Measurements from ENCODE around the gene HES3.
"Not testable (repeated sequence)": the region's sequence is repeated elsewhere in the genome, so short reads cannot be mapped to it uniquely, and the experiment has no call there.

Gene HES3

GRCh38 chr1:6219641-6220040, 24.3 kb upstream of the HES3 start:
- not testable (repeated sequence) for DNase-seq

- peak in 1 of 2 experiments; percentile 38 for DNase-seq
Measured at GRCh38 chr1:6220236-6220635, 23.7 kb upstream of the HES3 start.

- DNase-seq = no peak
Measured at GRCh38 chr1:6221210-6221784, 22.7 kb upstream of the HES3 start.

DNA sequence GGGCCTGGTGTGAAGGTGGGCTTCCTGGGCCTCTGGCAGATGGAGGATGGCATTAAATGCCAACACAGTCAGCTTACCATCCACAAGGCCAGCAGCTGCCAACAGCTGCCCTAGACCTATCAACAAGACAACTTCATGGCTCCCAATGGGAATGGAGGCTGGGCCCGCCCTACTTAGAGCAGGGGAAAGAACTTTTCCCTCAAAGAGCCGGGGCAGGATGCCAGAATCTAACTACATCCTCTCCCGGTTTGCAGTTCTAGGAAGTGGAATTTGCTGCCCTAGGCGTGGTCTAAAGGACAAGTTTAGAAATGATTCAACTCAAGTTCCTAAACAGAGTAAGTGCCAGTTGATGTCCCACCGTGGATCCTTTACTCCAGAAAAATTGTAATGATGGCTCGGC, 21.3 kb upstream of the HES3 start:
- no peak for DNase-seq

DNA sequence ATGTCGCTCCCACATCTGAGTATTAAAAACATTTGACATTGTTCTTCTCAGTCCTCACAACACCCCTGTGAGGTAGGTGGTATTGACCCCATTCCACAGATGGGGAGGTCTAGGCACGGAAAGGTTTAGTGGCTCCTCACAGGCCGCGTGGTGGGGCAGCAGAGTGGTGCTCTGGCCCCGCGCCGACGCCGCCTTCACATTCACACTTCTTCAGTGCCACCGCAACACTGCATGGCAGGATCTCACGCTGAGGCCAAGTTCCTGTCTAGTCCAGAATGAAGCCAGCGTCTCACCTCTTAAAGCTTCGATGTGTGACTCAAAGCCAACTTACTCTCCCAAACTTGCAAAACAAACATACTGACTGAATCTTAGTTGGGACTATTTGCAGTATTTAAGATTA, 20.4 kb upstream of the HES3 start:
- DNase-seq = no peak

DNA sequence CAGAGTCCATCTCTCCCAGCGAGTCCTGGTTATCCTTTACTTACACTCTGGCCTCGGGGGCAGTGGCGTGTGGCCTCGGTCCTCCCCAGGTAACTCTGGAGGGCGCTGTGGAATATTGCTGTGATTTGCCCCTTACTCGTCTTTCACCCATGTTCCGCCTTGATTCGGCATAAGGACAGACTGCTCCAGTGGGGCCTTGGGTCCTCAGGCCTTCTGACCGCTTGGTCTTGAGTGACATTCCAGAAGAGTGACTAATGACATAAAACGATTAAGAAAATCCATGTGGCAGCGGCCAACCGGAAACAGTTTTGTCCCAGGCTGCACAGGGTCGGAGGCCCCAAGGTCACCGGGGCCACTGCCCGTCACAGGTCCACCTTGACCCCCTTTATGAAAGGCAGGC, 19.3 kb upstream of the HES3 start:
- DNase-seq = no peak

- DNase-seq = no peak
Measured at GRCh38 chr1:6225651-6226050, 18.3 kb upstream of the HES3 start.

- DNase-seq = no peak
Measured at GRCh38 chr1:6233376-6233775, 10.6 kb upstream of the HES3 start.

- DNase-seq = no peak
Measured at GRCh38 chr1:6234502-6235295, 9.3 kb upstream of the HES3 start.

GRCh38 chr1:6235296-6235677, 8.7 kb upstream of the HES3 start:
- DNase-seq = no peak

- no peak for DNase-seq
Measured at GRCh38 chr1:6237093-6237492, 6.9 kb upstream of the HES3 start.

GRCh38 chr1:6239213-6239752, 4.7 kb upstream of the HES3 start:
- DNase-seq = no peak

- no peak for DNase-seq
Measured at GRCh38 chr1:6239950-6240768, 3.8 kb upstream of the HES3 start.

GRCh38 chr1:6241107-6241886, 2.7 kb upstream of the HES3 start:
- no peak for DNase-seq

DNA sequence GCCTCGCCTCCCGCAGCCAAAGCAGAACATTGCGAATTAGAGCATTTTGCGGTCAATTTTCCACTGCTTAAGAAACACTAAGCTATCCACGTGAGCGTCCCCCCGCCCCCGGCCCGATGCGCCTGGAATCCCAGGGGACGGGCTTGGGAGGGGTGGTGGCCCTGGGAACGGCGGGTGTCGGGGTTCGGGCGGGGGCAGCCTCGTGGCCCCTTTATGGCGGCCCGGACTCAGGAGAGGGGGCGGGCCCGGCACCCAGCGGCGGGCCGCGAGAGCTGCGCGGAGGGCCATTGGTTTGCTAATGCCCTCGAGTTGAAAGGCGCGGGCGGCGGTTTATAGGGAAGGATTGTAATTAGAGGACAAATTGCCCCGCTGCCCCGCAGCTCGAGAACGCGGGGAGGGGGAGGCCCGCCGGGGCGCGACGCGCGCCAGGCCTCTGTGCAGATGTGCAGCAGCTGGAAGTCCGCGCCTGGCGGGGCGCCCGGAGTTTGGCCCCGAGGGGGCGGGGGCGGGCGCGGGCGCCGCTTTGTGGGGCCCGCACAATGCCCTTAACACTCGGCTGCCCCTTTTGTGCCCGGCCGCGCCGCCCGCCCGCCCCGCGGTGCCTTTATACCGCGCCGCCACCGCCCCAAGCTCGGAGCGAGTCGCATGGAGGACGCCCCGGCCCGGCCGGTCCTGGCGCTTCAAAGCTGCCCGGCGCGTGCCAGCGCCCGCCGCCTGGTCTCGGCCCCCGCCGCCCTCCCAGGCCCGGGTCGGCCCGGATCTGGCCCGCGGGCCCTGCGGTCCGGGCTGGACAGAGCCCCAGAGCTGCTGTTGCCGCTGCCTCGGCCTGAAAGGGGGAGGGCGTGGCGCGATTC, 1.9 kb upstream of the HES3 start:
- peak in 1 of 2 experiments; percentile 30 for DNase-seq

DNA sequence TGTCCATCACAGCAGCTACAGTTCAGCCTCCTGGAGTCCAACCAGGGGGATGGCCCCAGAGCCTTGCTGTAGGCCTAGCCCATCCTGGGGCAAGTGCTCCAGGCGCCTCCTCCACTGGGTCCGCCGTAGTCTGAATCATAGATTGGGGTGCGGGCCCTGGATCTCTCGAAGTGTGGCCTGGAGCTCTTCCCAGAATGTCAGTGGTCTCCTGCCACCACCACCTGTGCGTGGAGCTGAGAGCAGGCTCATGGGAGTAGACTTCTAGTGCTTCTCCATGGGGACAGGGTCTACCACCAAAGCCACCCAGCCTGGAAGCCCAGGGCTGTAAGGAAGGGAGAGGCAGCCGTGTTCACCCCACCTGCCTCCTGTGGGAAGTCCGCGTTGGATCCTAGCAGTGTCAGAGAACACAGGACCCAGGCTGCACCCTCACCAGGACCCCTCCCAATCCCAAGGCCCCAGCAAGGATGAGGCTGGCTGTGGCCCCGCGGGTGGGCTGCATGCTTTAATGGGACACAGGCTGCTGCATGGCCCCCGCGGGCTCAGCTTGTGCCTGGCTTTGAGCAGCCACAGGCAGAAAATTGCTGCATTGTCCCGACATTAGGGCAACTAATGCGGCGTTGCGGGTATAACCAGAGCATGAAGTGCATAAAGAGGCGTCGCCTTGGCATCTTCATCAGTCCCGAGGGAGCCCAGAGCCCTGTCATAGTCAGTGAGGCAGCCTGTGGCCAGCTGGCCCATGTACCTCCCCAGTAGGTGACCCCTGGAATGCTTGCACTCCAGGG, 735 bp upstream of the HES3 start:
- peak in 1 of 2 experiments; percentile 23 for DNase-seq

DNA sequence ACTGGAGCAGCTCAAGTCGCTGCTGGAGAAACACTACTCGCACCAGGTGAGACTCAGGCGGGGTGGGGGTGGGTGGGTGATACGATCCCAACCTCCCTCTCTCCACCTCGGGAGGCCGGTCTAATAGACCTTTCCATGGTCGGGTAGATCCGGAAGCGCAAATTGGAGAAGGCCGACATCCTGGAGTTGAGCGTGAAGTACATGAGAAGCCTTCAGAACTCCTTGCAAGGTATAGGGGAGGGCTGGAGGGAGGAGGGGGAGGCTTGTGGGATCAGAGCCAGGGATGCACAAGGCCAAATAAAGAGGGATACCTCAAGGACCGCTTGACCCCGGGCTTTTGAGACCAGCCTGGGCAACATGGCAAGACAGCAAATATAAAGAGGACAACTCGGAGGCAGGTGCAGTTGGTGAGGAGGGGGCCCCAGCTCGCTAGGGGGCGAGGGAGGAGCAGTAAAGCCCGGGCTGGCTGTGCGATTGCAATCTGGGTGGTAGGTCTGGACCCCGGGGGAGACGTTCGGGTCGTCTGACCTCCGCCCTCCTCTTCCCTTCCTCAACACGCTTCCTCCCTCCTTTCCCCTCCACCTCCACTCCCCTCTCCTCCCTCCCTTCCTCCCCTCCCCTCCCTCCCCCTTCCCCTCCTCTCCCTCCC, 546 bp downstream of the HES3 start:
- DNase-seq = no peak

DNA sequence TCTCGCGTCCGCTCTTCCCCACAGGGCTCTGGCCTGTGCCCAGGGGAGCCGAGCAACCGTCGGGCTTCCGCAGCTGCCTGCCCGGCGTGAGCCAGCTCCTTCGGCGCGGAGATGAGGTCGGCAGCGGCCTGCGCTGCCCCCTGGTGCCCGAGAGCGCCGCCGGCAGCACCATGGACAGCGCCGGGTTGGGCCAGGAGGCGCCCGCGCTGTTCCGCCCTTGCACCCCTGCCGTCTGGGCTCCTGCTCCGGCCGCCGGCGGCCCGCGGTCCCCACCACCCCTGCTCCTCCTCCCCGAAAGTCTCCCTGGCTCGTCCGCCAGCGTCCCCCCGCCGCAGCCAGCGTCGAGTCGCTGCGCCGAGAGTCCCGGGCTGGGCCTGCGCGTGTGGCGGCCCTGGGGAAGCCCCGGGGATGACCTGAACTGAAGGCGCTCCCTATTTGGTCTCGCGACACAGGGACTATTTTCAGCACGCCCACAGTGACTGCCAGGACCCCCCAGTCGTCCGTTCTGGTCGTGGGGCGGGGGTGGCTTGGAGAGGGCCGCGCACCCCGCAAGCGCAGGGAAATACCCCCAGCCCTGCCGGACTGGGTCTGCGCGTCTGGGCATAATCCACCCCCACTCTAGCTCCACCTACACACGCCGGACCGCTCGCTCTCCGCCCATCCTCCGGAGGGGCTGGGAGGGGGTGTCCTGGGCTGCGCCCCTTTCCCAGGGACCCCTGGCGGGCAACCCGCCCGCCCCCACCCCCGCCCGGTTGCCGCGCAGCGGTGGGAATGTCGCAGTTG, 1.3 kb downstream of the HES3 start:
- peak; percentile 25 to 74 for DNase-seq

GRCh38 chr1:6245869-6246496, 2.0 kb downstream of the HES3 start:
- peak; percentile 78 to 80 for DNase-seq
